H1 (cell line): ENCODE data around the gene KCNJ5. TPM values are rescaled to one million over a fixed set of nuclear protein-coding genes. Genes with fewer than 3 reads are reported as not detected.

Experiments
- CTCF ChIA-PET: fragments of 300-600 bp; sonication (Branson Sonifier 250); formaldehyde crosslinking; loops from one replicate; lab custom pipeline; 2021; ENCODE audit not compliant: partially characterized antibody; lab: Charles Lee
- POLR2A ChIA-PET: fragments of 300-600 bp; sonication (Branson Sonifier 250); formaldehyde crosslinking; loops from one replicate; lab custom pipeline; 2021; ENCODE audit warnings: inconsistent platforms; ENCODE audit not compliant: partially characterized antibody; lab: Charles Lee
- DNase-seq, 2 experiments: peaks; one replicate each; pipeline versions ENCODE4 v3.0.0 to v3.0.0-alpha.2; 2010 to 2022; ENCODE audit warnings: low spot score in 2 of 2, low read depth in 1 of 2, mixed read lengths in 1 of 2
- FAIRE-seq: peaks from 2 replicates; lab custom pipeline; 2011; peaks lifted over from hg19 to GRCh38; lab: Jason Lieb, UNC
- H2AFZ ChIP-seq: 2 replicates; pipeline ENCODE4 v1.8.1; 2012; ENCODE audit warnings: low read length, inconsistent platforms
- H2AK5ac ChIP-seq: 2 replicates; pipeline ENCODE4 v1.6.1; 2013; ENCODE audit warnings: low read depth, low read length
- H2BK120ac ChIP-seq: replicated peaks from 2 replicates; pipeline ENCODE3; 2013; ENCODE audit warnings: low read depth, low read length, inconsistent platforms
- H2BK12ac ChIP-seq: 2 replicates; pipeline ENCODE4 v1.6.1; 2013; ENCODE audit warnings: low read depth, low read length
- H2BK15ac ChIP-seq: 2 replicates; pipeline ENCODE4 v1.6.1; 2013; ENCODE audit warnings: low read length
- H2BK20ac ChIP-seq: 2 replicates; pipeline ENCODE4 v1.6.1; 2013; ENCODE audit warnings: low read length
- H2BK5ac ChIP-seq: 2 replicates; pipeline ENCODE4 v1.6.1; 2013; ENCODE audit warnings: low read depth, low read length
- H3K14ac ChIP-seq: 2 replicates; pipeline ENCODE4 v1.6.1; 2013; ENCODE audit warnings: inconsistent platforms; ENCODE audit not compliant: insufficient read length
- H3K18ac ChIP-seq: 2 replicates; pipeline ENCODE4 v1.6.1; 2013; ENCODE audit warnings: low read length; ENCODE audit errors: extremely low read depth
- H3K23ac ChIP-seq: 2 replicates; pipeline ENCODE4 v1.6.1; 2013; ENCODE audit warnings: inconsistent platforms; ENCODE audit not compliant: insufficient read length
- H3K23me2 ChIP-seq: 2 replicates; pipeline ENCODE4 v1.6.1; 2013; ENCODE audit warnings: low read depth, low read length
- H3K27ac ChIP-seq: 2 replicates; pipeline ENCODE4 v1.6.1; 2011; ENCODE audit warnings: low read depth, low read length, inconsistent platforms
- H3K27me3 ChIP-seq, 4 experiments: replicated peaks in 1 of 4; 1 replicate in 1 of 4; 2 replicates in 3 of 4; pipeline versions ENCODE4 v1.6.1 to v1.8.1; 2011 to 2013; ENCODE audit warnings: low read length in 3 of 4, mild to moderate bottlenecking in 3 of 4, inconsistent platforms in 2 of 4, mixed read lengths in 2 of 4, moderate library complexity in 1 of 4; ENCODE audit not compliant: control insufficient read depth in 3 of 4, insufficient read depth in 3 of 4; ENCODE audit errors: extremely low read depth in 1 of 4
- H3K36me3 ChIP-seq, 4 experiments: 2 replicates each; pipeline versions ENCODE4 v1.6.1 to v1.8.1; 2011 to 2013; ENCODE audit warnings: mild to moderate bottlenecking in 4 of 4, low read length in 3 of 4, moderate library complexity in 2 of 4, control low read depth in 1 of 4, inconsistent platforms in 1 of 4; ENCODE audit not compliant: insufficient read depth in 4 of 4, control insufficient read depth in 2 of 4
- H3K4ac ChIP-seq: replicated peaks from 2 replicates; pipeline ENCODE3; 2013; ENCODE audit warnings: low read length, low read depth, mixed read lengths, inconsistent platforms; ENCODE audit not compliant: insufficient read length
- H3K4me1 ChIP-seq, 4 experiments: replicated peaks in 1 of 4; 1 replicate in 1 of 4; 2 replicates in 3 of 4; pipeline versions ENCODE4 v1.6.1 to v1.8.1; 2011 to 2013; ENCODE audit warnings: low read length in 3 of 4, inconsistent platforms in 2 of 4, mixed read lengths in 1 of 4; ENCODE audit not compliant: insufficient read depth in 4 of 4, control insufficient read depth in 3 of 4
- H3K4me2 ChIP-seq, 2 experiments: 2 replicates each; pipeline versions ENCODE4 v1.6.1 to v1.8.1; 2011 to 2013; ENCODE audit warnings: low read depth in 2 of 2, low read length in 2 of 2, control low read depth in 1 of 2, inconsistent platforms in 1 of 2, mild to moderate bottlenecking in 1 of 2; ENCODE audit not compliant: insufficient read depth in 1 of 2
- H3K4me3 ChIP-seq, 4 experiments: fragments of 200-600, 300-600 bp in 1 of 4; sonication (generic), shearing (Covaris generic), sonication (Bioruptor Twin) in 1 of 4; 2 replicates each; pipeline versions ENCODE4 v1.5.1 to v1.8.1; 2011 to 2016; ENCODE audit warnings: low read length in 4 of 4, low read depth in 3 of 4, control low read depth in 2 of 4, inconsistent platforms in 2 of 4, mild to moderate bottlenecking in 2 of 4, mixed read lengths in 1 of 4, moderate library complexity in 1 of 4; ENCODE audit not compliant: insufficient read depth in 2 of 4; ENCODE audit errors: extremely low read depth in 1 of 4
- H3K56ac ChIP-seq: replicated peaks from 2 replicates; pipeline ENCODE3; 2013; ENCODE audit warnings: low read depth, mild to moderate bottlenecking, mixed read lengths, low read length, inconsistent platforms; ENCODE audit not compliant: insufficient read length
- H3K79me1 ChIP-seq: 2 replicates; pipeline ENCODE4 v1.6.1; 2013; ENCODE audit warnings: low read depth, low read length, control low read depth
- H3K79me2 ChIP-seq, 2 experiments: 2 replicates each; pipeline versions ENCODE4 v1.6.1 to v1.8.1; 2012 to 2013; ENCODE audit warnings: low read length in 2 of 2, mild to moderate bottlenecking in 2 of 2, inconsistent platforms in 1 of 2; ENCODE audit not compliant: insufficient read depth in 2 of 2, control insufficient read depth in 1 of 2
- H3K9ac ChIP-seq, 4 experiments: replicated peaks in 1 of 4; 1 replicate in 1 of 4; 2 replicates in 3 of 4; pipeline versions ENCODE4 v1.6.1 to v1.8.1; 2011 to 2013; ENCODE audit warnings: low read depth in 3 of 4, low read length in 3 of 4, control low read depth in 2 of 4, mild to moderate bottlenecking in 2 of 4, moderate library complexity in 2 of 4, inconsistent platforms in 1 of 4; ENCODE audit errors: extremely low read depth in 1 of 4
- H3K9me3 ChIP-seq, 2 experiments: 2 replicates each; pipeline versions ENCODE4 v1.6.1 to v1.8.1; 2012 to 2013; ENCODE audit warnings: mild to moderate bottlenecking in 2 of 2, moderate library complexity in 2 of 2, control low read depth in 1 of 2, inconsistent platforms in 1 of 2, low read depth in 1 of 2, low read length in 1 of 2, mixed read lengths in 1 of 2; ENCODE audit not compliant: insufficient read depth in 2 of 2
- H4K20me1 ChIP-seq, 2 experiments: replicated peaks in 1 of 2; 2 replicates each; pipeline versions ENCODE3 to v1.8.1; 2011 to 2013; ENCODE audit warnings: inconsistent platforms in 2 of 2, low read length in 2 of 2, mild to moderate bottlenecking in 1 of 2; ENCODE audit not compliant: insufficient read depth in 2 of 2, control insufficient read depth in 1 of 2
- H4K5ac ChIP-seq: 2 replicates; pipeline ENCODE4 v1.6.1; 2013; ENCODE audit warnings: low read length, low read depth, mixed read lengths, inconsistent platforms; ENCODE audit not compliant: insufficient read length
- H4K8ac ChIP-seq: 2 replicates; pipeline ENCODE4 v1.8.0; 2013; ENCODE audit warnings: mild to moderate bottlenecking, moderate library complexity, low read length, inconsistent platforms; ENCODE audit not compliant: insufficient read depth; ENCODE audit errors: extremely low read depth
- H4K91ac ChIP-seq: replicated peaks from 2 replicates; pipeline ENCODE3; 2013; ENCODE audit warnings: low read length, mixed read lengths, inconsistent platforms; ENCODE audit not compliant: insufficient read length
- BACH1 ChIP-seq: IDR thresholded peaks from 2 replicates; pipeline ENCODE4 v1.6.1; 2012; ENCODE audit warnings: low read length, improper control_type of control experiment
- FOSL1 ChIP-seq: IDR thresholded peaks from 2 replicates; pipeline ENCODE4 v1.6.1; 2011; ENCODE audit warnings: mild to moderate bottlenecking, low read depth, low read length, moderate library complexity; ENCODE audit not compliant: insufficient read depth
- POU5F1 ChIP-seq: IDR thresholded peaks from 2 replicates; pipeline ENCODE4 v1.6.1; 2011; ENCODE audit warnings: low read depth, mild to moderate bottlenecking, low read length, moderate library complexity
- WGBS, 2 experiments: shearing (Covaris generic) in 1 of 2; methylation state at CpG; one replicate each; pipeline versions ENCODE4 v1.1.6 to v1.1.7; 2013 to 2015; ENCODE audit warnings: low lambda C conversion rate in 2 of 2, mixed read lengths in 2 of 2, inconsistent platforms in 1 of 2, low coverage in 1 of 2, missing lambda C conversion rate in 1 of 2; ENCODE audit not compliant: insufficient replicate concordance in 2 of 2, insufficient coverage in 1 of 2, insufficient read length in 1 of 2; ENCODE audit errors: extremely low coverage in 1 of 2, missing lambda C conversion rate in 1 of 2; 5-methylcytosine and 5-hydroxymethylcytosine counted together
- polyA plus RNA-seq, 7 experiments: library from polyadenylated mRNA; depleted of rRNA in 3 of 7; stranded (reverse) in 5 of 7; unstranded in 2 of 7; fragments of >200 nt in 5 of 7; fragments of 200-250 nt in 2 of 7; gene quantifications; 1 replicate in 5 of 7; 2 replicates in 1 of 7; 4 replicates in 1 of 7; pipeline versions ENCODE4 v1.2.1 to v1.2.3, GENCODE V29; 2011 to 2013; ENCODE audit warnings: missing spikeins in 2 of 7, mixed read lengths in 2 of 7
- total RNA-seq: library from RNA; stranded (reverse); fragmentation: NEBNext Ultra II Directional; extraction: Animal tissue kit (Norgen Biotek cat#: 25700); gene quantifications from 2 replicates; pipeline ENCODE4 v1.2.1, GENCODE V29; 2021
- TF ChIP-seq, protein P1 (sequence below): IDR thresholded peaks from 2 replicates; pipeline ENCODE4 v1.6.1; 2011; ENCODE audit warnings: low read depth, mild to moderate bottlenecking, low read length; ENCODE audit not compliant: insufficient read depth

Gene KCNJ5
- total and polyA plus RNA-seq, 2 of the 8 experiments (the other 6 are each of a cell fraction or from before 2014, with no cell fraction given), result 0.05 TPM; not detected in 1

DNA sequence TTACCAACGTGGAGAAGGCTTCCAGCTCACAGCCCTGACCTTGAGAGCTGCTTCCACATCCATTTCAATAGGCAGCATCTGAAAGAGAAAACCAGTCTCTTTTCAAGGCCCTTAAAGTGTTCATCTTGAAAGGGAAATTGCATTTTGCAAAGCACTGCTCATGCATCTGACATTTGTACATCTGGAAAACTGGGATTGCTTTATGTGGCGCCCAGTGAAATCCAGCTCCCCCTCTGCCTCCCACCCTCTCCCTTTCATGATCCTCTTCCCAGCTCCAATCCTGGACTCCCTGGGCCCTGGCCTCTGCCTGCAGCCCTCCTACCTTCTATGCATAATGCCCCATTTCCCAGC lies 34.1 kb downstream of the KCNJ5 start:
- FAIRE-seq, result no peak
- H3K4me1 ChIP-seq, result peaks cover 5 to 41% (median 17%) of the 10 kb centered on the region in 4 experiments
- peaks cover 2 to 42% (median 30%) of the 10 kb centered on the region in 4 experiments for H3K27me3 ChIP-seq
- no peaks in the 10 kb centered on the region for H4K20me1 ChIP-seq
- no peak overlapping the region for H2BK15ac ChIP-seq
- DNase-seq, result no peak
- no peak overlapping the region for H3K4me3 ChIP-seq
- no peak overlapping the region for H3K4me2 ChIP-seq
- no peak overlapping the region for H4K5ac ChIP-seq
- CTCF ChIA-PET, result interaction anchor here (0.8 to 7.8 kb wide), 14 partner anchors 8 to 793 kb away, joined by 3 to 77 read pairs (median 4); no protein-coding TSS in a partner anchor
- H3K27ac ChIP-seq, result no peak overlapping the region
- no peaks in the 10 kb centered on the region for H3K9me3 ChIP-seq
- H3K18ac ChIP-seq, result no peak overlapping the region
- no peak overlapping the region for H4K91ac ChIP-seq
- 49% methylated on average over 2 of the region's 2 CpGs; no CpG with 5 or more reads in 1 of the 2 experiments for WGBS, 2 experiments
- no peaks in the 10 kb centered on the region for H3K36me3 ChIP-seq
- no peak overlapping the region for H2BK5ac ChIP-seq
- H2BK12ac ChIP-seq, result no peak overlapping the region
- no peak overlapping the region for H2BK120ac ChIP-seq
- no peaks in the 10 kb centered on the region for H3K23me2 ChIP-seq
- POLR2A ChIA-PET, result no interaction called here
- H3K23ac ChIP-seq, result no peak overlapping the region
- H3K9ac ChIP-seq, result no peak overlapping the region
- H3K4ac ChIP-seq, result no peak overlapping the region
- peak overlapping the region; percentile 30; the same call in 1 of the 2 replicates for H4K8ac ChIP-seq
- H3K14ac ChIP-seq, result no peak overlapping the region
- H3K79me1 ChIP-seq, result no peaks in the 10 kb centered on the region
- H2AFZ ChIP-seq, result no peak overlapping the region
- no peak overlapping the region for H2AK5ac ChIP-seq
- H2BK20ac ChIP-seq, result no peak overlapping the region
- no peaks in the 10 kb centered on the region for H3K79me2 ChIP-seq
- no peak overlapping the region for H3K56ac ChIP-seq
- TF ChIP-seq BACH1 (no peak), FOSL1 (no peak), POU5F1 (no peak)
- TF ChIP-seq, protein P1, sequence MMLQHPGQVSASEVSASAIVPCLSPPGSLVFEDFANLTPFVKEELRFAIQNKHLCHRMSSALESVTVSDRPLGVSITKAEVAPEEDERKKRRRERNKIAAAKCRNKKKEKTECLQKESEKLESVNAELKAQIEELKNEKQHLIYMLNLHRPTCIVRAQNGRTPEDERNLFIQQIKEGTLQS, result no peak
